GM21786 (cell line): ENCODE measurements around the gene PRCD.
"Not testable (repeated sequence)": the region's sequence is repeated elsewhere in the genome, so short reads cannot be mapped to it uniquely, and the experiment has no call there.

Source experiments
- ATAC-seq: cut with Tn5 transposase; IDR thresholded peaks from one replicate; pipeline ENCODE4 v1.9.1; 2021; ENCODE audit not compliant: unreplicated experiment

PRCD gene

DNA sequence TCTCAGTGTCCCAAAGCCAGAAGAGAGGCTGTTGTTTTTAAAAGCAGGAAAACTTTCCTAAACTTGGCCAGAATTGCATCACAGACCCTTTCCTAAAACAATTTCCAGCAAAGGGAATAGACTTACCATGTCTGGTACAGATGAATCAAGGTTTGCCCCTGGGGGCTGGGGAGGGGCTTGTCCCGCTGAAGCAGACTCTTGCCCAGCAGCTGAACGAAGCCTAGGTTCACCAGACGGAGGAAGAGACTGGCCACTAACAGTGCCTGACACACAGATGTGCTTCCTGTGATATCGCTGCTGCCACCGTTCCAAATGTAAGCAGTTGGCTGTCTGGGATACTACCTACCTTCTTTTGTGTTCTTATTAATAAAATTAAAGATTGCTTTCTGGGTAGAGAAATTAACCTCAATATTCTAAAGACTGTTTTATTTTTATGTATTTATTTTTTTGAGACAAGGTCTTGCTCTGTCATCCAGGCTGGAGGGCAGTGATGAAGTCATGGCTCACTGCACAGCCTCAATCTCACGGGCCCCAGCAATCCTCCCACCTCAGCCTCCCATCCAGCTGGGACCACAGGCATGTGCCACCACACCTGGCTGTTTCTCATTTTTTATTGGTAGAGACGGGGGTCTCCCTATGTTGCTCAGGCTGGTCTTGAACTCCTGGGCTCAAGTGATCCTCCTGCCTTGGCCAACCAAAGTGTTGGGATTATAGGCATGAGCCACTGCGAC lies 13.5 kb downstream of the PRCD start:
- no peak for ATAC-seq

GRCh38 chr17:76554131-76554530 lies 14.3 kb downstream of the PRCD start:
- no peak for ATAC-seq

GRCh38 chr17:76556765-76557367 lies 17.0 kb downstream of the PRCD start:
- ATAC-seq = no peak

DNA sequence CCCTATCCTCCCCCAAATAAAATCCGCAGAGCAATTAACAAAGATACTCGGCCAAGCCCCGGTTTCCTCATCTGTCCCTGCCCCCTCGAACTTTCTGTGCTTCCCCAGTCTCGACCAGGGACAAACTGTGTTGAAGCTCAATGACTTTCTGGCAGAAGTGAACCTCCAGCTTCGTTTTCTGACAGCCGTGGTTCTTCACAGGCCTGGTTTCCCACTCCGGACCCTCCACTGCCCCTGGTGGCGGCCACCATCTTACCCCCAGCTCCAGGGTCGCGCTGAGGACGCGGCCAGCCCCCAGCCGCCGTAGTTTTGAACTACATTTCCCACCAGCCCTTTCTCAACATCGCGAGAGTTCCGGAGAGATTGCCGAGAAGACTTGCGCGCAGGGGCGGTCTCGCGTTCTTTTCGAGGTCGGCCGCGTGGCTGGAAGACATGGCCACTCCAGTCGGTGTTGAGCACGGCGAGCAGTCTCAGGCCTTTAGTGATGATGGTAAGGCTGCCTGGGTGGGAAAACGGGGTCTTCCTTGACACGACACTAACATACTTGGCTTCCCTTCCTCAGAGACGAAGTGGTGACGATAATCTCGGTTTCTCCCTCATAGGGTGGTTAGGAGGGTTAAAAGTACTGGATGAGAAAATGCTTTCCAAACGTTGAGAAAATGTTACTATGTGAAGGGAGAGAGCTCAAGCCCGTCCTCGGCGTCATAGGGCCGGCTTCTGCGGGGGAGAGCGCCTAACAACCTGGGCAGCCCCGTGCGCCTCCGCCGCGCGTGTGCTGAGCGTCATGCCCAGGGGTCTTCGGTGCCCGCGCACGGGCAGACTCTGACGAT lies 17.7 kb downstream of the PRCD start:
- ATAC-seq = peak; percentile 87

GRCh38 chr17:76558198-76559095 lies 18.6 kb downstream of the PRCD start:
- no peak for ATAC-seq

DNA sequence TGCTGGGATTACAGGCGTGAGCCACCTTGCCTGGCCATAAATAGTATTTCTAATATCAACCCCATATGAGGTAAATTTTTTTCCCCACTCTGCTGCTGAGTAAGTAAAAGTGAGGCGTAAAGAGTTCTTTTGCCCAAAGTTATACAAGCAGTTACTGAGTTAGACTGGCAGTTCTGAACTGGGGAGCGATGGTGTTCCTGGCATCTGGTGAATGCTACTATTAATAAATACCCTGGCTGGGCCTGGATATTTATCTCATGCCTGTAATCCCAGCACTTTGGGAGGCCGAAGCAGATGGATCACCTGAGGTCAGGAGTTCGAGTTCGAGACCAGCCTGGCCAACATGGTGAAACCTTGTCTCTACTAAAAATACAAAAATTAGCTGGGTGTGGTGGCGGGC lies 19.6 kb downstream of the PRCD start:
- not testable (repeated sequence) for ATAC-seq

DNA sequence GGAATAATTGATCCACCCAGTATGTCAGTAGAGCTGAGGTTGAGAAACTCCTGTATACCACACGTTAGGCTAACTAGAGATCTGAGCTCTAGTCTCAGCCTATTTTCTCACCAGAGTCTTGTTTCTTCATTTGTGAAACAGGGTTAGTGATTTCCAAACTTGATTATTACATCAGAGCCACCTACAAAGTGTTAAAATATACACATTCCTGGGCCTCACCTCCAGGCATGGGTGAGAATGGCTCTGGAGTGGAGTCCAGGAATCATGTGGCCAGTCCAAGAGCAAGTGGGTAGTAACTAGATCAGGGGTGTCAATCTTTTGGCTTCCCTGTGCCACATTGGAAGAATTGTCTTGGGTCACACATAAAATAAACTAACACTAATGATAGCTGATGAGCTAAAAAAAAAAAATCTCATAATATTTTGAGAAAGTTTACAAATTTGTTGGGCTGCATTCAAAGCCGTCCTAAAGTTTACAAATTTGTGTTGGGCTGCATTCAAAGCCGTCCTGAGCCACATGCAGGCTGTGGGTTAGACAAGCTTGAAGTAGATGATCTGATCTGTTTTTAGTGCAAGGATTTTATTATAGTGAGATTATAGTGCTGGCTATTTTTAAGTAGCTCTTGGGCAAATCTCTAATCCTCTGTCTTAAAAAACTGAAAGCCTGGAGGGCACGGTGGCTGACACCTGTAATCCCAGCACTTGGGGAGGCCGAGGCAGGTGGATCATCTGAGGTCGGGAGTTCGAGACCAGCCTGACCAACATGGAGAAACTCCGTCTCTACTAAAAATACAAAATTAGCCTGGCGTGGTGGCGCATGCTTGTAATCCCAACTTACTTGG lies 20.4 kb downstream of the PRCD start:
- no peak for ATAC-seq

DNA sequence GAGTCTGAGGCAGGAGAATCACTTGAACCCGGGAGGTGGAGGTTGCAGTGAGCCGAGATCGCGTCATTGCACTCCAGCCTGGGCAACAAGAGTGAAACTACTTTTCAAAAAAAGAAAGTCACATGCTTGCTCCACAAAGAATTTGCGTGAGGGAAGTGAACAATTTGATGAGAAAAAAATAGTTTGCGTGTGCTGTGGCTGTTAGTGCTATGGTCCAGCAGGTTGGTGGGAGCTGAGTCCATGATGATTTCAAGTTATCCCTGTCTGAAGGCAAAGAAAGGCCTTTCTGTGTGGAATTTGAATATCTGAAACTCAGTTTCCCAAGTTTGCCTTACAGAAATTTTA lies 21.0 kb downstream of the PRCD start:
- no peak for ATAC-seq

DNA sequence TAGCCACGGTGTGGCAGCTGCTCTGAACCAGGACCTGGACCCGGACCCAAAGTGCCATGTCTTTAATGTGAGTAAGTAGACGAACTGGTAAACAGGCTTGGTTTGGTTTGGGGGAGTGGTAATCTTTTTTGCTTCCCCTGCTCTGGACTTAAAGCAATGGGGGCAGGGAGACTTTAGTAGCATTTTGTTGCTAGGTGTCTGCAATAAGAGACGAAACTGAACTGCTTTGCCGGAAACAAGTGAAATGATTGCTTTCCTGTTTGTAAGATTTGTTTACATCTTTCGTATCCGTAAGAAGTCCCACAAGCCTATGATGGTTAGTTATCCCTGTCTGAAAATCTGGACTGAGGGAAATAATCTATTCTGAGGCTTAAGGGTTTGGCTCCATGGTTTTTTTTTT lies 21.5 kb downstream of the PRCD start:
- no peak for ATAC-seq

DNA sequence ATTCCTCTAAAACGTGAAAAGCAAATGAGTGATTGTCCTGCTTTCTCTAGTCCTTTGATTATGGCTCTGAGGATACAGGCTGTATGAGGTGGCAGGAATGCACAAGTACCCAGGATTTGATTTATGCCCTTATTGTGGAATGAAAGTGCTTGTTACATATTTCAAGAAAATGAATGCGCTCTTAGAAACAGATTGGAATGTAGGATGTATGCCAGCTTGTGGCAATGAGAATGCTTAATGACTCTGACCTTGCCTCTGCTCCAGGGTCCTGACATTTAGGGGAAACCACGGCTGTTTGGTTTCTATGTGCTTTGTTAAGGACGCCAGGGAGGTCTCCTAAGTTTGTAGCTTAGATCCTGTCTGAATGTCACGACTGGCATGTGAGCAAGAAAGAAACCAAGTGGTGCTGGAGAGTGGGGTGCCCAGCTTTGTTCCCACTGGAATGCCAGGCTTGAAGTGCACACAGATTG lies 22.0 kb downstream of the PRCD start:
- ATAC-seq = no peak

GRCh38 chr17:76562734-76563148 lies 22.9 kb downstream of the PRCD start:
- no peak for ATAC-seq

DNA sequence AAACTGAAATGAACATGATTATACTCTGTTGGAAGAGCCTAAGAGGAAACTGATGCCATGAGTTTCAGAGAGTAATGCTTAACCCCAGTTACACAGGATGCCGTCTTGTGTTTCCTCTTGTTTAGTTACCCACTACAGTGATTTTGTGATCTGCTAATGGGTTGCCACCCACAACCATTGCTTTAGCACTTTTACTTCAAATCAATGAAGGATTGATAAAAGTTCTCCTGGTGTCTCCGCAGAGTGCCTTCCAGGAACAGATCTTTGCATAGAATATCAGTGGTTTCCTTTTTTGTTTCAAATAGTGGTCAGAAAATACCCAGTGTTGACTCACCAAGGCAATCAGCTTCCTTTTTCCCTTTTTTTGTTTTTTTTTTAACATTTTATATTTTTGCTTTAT lies 23.5 kb downstream of the PRCD start:
- not testable (repeated sequence) for ATAC-seq

GRCh38 chr17:76564991-76565727 lies 25.3 kb downstream of the PRCD start:
- not testable (repeated sequence) for ATAC-seq

DNA sequence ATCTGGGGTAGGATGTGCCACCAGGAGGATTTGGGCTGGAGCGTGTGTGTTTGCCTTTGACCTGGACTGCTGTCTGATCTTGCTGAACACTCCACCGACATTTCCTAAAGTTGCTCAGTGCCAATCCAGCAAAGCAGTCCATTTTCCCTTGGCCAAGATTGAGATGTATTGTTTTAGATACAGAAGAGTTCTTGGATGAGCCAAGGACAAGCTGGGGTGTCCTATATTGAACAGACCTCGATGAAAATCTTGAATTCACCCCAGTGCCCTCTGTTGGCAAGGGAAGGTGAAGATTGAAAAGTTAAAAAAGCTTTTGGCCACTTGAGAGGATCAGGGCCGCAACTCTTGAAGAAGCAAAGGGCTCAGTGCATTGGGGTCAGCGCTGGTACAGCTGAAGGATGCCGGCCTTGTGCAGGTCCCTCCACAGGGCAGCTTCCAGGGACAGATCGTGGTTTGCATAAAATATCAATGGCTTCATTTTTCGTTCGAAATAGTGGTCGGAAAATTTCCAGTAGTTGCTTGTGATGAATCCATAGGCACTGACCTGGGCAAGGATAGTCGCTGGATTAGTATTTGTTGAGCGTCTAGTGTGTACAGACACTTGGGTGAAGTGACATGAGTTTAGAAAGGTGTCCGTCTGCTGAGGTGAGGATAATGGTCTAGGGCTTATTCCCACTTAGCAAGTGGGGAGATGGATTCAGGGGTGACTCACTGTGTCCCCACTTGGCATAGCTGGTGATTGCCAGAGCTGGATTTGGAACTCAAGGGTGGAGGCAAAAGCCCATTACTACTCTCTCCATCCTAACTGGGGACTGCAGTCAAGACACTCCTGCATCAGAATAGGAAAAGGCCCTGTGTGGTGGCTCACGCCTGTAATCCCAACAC lies 26.1 kb downstream of the PRCD start:
- no peak for ATAC-seq

GRCh38 chr17:76566613-76566943 lies 26.7 kb downstream of the PRCD start:
- ATAC-seq = no peak

DNA sequence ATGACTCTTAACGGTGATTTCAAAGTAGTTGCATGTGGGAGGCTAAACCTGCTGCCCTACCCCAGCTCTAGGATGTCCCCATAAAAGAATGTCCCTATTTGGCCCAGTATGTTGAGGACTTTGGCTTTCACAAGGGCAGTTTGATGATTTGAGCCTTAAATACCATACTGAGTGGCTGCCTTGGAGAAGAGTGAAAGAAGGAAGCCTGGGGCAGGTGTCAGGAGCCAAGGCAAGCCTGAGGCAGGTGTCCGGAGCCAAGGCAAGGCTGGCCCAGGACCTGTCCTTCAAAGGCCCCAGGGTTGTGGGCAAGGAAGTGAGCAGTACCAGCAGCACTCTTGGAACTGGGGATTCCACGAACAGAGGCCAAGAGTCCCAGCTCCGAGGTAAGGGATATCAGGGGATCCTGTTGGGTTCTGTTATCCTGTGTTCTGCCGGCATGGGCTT lies 27.2 kb downstream of the PRCD start:
- no peak for ATAC-seq

DNA sequence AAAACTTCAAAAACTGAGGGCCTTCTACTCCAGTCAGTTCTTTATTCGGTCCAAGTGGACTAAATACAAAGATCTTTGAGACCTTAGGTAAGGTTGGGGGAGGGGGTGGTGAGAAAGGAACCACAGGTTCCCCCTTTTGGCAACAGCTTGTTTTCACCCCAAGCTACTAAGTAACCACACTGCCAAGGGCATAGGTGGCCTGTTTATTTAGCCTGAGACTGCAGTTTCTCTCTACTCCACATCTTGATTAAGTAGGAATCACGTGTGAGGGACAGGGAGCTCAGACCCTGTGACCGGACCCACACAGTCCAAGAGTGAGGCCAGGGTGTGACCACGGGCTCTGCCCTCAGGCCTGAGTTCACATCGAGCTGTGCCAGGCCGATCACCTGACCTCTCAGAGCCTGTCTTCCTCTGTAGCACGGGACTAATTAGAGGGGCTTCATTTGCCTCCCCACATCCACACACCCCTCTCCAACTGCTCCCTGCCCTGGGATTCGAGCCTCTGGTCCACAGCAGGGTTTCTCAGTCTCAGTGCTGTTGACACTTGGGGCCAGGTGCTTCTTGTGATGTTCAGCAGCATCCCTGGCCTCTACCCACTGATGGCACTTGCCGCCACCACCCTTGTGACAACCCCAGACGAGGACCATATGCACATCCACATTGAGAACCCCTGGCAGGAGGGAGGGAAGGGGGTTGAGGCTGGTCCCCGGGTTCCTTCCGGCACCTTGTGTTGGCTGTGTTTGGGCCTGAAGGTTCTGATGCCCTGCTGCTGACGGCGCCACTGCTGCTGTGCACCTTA lies 28.0 kb downstream of the PRCD start:
- ATAC-seq = no peak

- ATAC-seq = no peak
Observed at GRCh38 chr17:76568811-76569221, 29.0 kb downstream of the PRCD start.
